ENCODE results near the gene LRRN4CL. TPM values are rescaled to one million over a fixed set of nuclear protein-coding genes. Genes with fewer than 3 reads are reported as not detected.

Gene LRRN4CL
- total and polyA plus RNA-seq, 9 of the 15 experiments (the other 6 are each of a cell fraction or from before 2014, with no cell fraction given) = 0.03 to 0.11 (median 0.05) TPM; not detected in 4

- TF ChIP-seq, protein P1, sequence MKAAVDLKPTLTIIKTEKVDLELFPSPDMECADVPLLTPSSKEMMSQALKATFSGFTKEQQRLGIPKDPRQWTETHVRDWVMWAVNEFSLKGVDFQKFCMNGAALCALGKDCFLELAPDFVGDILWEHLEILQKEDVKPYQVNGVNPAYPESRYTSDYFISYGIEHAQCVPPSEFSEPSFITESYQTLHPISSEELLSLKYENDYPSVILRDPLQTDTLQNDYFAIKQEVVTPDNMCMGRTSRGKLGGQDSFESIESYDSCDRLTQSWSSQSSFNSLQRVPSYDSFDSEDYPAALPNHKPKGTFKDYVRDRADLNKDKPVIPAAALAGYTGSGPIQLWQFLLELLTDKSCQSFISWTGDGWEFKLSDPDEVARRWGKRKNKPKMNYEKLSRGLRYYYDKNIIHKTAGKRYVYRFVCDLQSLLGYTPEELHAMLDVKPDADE (conservative IDR thresholded peaks at IDR 0.05; ENCODE audit: control insufficient read depth, low read depth, low read length) = no peak
- TF ChIP-seq, protein P2, sequence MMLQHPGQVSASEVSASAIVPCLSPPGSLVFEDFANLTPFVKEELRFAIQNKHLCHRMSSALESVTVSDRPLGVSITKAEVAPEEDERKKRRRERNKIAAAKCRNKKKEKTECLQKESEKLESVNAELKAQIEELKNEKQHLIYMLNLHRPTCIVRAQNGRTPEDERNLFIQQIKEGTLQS (IDR thresholded peaks at IDR 0.05) = no peak; the same call in 1 of the 2 replicates
- TF ChIP-seq, protein P2 (CRISPR knock-in tag; conservative IDR thresholded peaks at IDR 0.05) = no peak
- TF ChIP-seq CCNT2 (IDR thresholded peaks at IDR 0.05; ENCODE audit: borderline replicate concordance, extremely low read depth, insufficient read length, low read depth, low read length) = peak; percentile 22
- TF ChIP-seq, protein P3, sequence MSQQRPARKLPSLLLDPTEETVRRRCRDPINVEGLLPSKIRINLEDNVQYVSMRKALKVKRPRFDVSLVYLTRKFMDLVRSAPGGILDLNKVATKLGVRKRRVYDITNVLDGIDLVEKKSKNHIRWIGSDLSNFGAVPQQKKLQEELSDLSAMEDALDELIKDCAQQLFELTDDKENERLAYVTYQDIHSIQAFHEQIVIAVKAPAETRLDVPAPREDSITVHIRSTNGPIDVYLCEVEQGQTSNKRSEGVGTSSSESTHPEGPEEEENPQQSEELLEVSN (IDR thresholded peaks at IDR 0.05; ENCODE audit: borderline replicate concordance in 1 of 2, extremely low read depth in 1 of 2, insufficient read depth in 1 of 2, insufficient read length in 1 of 2, low read depth in 1 of 2, low read length in 1 of 2, poor library complexity in 1 of 2, severe bottlenecking in 1 of 2) = peak; percentile 82 to 86
- no peak for TF ChIP-seq ZNF174 (CRISPR knock-in tag; IDR thresholded peaks at IDR 0.05)
- no peak for TF ChIP-seq CCAR2 (IDR thresholded peaks at IDR 0.05; ENCODE audit: low read depth, low read length)
- no peak for TF ChIP-seq ATF1 (CRISPR knock-in tag; IDR thresholded peaks at IDR 0.05)
- peak; percentile 73 for TF ChIP-seq ATF1 (tag; IDR thresholded peaks at IDR 0.05)
- 0 out of 2 replicates have a peak, but pooled peaks have one; percentile 37 for TF ChIP-seq CREB3L1 (IDR thresholded peaks at IDR 0.05; ENCODE audit: borderline replicate concordance, low read depth)
- no peak for TF ChIP-seq HEY1 (CRISPR knock-in tag; IDR thresholded peaks at IDR 0.05; ENCODE audit: borderline replicate concordance)
- no peak for TF ChIP-seq THRAP3 (IDR thresholded peaks at IDR 0.05; ENCODE audit: borderline replicate concordance)
- TF ChIP-seq NR2C2 (CRISPR knock-in tag; IDR thresholded peaks at IDR 0.05) = no peak
- peak; percentile 79 for TF ChIP-seq NR2C2 (tag; IDR thresholded peaks at IDR 0.05)
- no peak for TF ChIP-seq CBX8 (IDR thresholded peaks at IDR 0.05; ENCODE audit: borderline replicate concordance, extremely low read depth, low read depth, low read length, poor library complexity, severe bottlenecking)
- no peak for TF ChIP-seq E2F3 (CRISPR knock-in tag; IDR thresholded peaks at IDR 0.05)
- no peak for TF ChIP-seq ZNF277 (CRISPR knock-in tag; IDR thresholded peaks at IDR 0.05; ENCODE audit: borderline replicate concordance)
- TF ChIP-seq ZFX (CRISPR knock-in tag; IDR thresholded peaks at IDR 0.05) = peak; percentile 63
- TF ChIP-seq EGR1 (conservative IDR thresholded peaks at IDR 0.05) = peak; percentile 96
Measured at GRCh38 chr11:62678770-62679696, 10.3 kb downstream of the LRRN4CL start, which contains the start of gene UBXN1 (continued).

Measured in K562 (cell line).